ENCODE measurements around the gene VEGFA.
A peak's percentile ranks its signal among the peaks of the same experiment; 100 is the strongest.

Gene VEGFA

DNA sequence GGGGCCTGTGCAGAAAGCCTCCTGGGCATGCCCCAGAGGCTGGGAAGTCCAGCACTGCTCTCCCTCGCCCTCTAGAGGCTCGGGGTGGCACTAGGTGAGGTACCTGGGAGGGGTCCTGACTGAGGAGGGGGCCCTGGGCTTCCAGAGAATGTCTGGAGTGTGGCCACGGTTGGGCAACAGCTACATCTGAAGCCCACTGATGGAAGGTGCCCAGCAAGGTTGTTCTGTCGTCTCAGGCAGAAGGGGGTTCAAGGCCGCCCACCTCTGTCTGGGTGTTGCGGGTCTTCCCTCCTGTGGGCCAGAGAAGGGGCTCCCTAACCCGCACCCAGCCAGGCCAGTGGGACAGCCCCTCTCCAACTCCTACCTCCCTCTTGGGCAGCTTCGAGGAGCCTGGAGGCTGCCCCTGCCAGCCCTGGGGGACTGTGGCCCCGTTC is 11.4 kb upstream of the VEGFA start:
- no peak overlapping the region for H2AFZ ChIP-seq (ENCODE audit: insufficient read depth, low read length, poor library complexity)
- no peak overlapping the region for H2AK5ac ChIP-seq (ENCODE audit: low read length)
- H4K91ac ChIP-seq (ENCODE audit: low read depth, low read length) = no peak overlapping the region
- H3K4me2 ChIP-seq (ENCODE audit: low read length) = no peak overlapping the region
- no peak overlapping the region for H4K12ac ChIP-seq (ENCODE audit: low read depth, low read length)
- no peak overlapping the region for H2BK5ac ChIP-seq (ENCODE audit: low read depth, low read length, poor library complexity)
- WGBS (ENCODE audit: extremely low coverage, insufficient coverage, insufficient read length) = no CpG with 5 or more reads among the region's 9 CpGs
- no peak overlapping the region for H3K27ac ChIP-seq (ENCODE audit: low read depth, low read length)
- no peak overlapping the region for H3K4me3 ChIP-seq (ENCODE audit: low read depth, low read length)
- no peak overlapping the region for H2BK12ac ChIP-seq (ENCODE audit: low read length)
- no peak overlapping the region for H3K9ac ChIP-seq (ENCODE audit: low read length)
- peaks cover 2% of the 10 kb centered on the region for H3K9me3 ChIP-seq (ENCODE audit: insufficient read depth, low read depth, low read length)
- H3K79me2 ChIP-seq (ENCODE audit: control insufficient read depth, insufficient read depth, low read length, poor library complexity) = no peaks in the 10 kb centered on the region
- H2BK120ac ChIP-seq (ENCODE audit: insufficient read depth, low read length, poor library complexity) = no peak overlapping the region
- H3K36me3 ChIP-seq (ENCODE audit: control insufficient read depth in 1 of 2, insufficient read depth in 2 of 2, low read length in 2 of 2) = no peaks in the 10 kb centered on the region
- DNase-seq = peak in 1 of 2 donors; percentile 9
- H3K79me1 ChIP-seq (ENCODE audit: low read length) = no peaks in the 10 kb centered on the region
- no peak overlapping the region for H3K14ac ChIP-seq (ENCODE audit: low read length)
- H3K27me3 ChIP-seq (ENCODE audit: insufficient read depth, low read length) = no peaks in the 10 kb centered on the region
- no peak overlapping the region for H3K23ac ChIP-seq (ENCODE audit: low read length)
- H3K18ac ChIP-seq (ENCODE audit: low read length) = no peak overlapping the region
- H3K4me1 ChIP-seq (ENCODE audit: control insufficient read depth in 1 of 2, insufficient read depth in 2 of 2, low read length in 2 of 2) = peaks cover 3 to 7% of the 10 kb centered on the region in 2 experiments
- H3K4ac ChIP-seq (ENCODE audit: low read depth, low read length) = no peak overlapping the region
- H4K8ac ChIP-seq (ENCODE audit: low read depth, low read length) = no peak overlapping the region

DNA sequence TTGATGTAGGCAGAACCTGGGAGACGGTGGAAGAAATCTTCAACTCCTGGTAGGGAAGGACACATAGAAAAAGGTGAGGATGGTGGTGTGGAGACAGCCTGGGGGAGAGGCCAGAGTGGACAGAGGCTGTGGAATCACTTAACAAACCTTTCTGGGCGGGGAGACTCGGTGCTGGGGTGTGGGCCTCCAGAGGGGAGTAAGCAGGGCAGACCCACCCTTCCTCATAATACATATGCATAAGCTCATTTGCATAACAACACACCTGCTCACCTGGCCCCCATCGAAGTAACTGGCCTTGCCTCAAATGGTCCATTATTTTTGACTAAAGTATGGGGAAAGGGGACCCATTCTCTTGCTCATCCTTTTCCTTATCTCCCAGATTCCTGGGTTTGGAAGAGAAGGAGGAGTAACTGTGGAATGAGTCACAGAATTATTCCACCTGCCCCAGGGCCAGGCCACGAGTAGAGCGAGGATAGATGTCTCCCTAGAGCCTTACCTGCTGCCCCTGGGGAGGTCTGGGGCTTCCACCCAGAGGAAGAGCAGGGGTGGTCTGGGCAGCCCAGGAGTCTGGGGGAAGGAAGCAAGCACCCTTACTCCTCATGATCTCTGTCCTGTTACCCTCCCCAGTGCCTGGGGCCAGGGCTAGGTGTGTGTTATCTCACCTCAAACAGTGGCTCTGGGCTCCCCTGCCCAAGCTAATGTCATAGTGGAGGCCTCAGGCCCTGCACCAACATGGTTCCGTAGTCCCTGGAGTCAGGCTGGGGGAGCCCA is 10.7 kb upstream of the VEGFA start:
- H3K9ac ChIP-seq (ENCODE audit: low read length) = no peak overlapping the region

GRCh38 chr6:43759907-43760206 is 10.2 kb upstream of the VEGFA start:
- H4K8ac ChIP-seq (ENCODE audit: low read depth, low read length) = no peak overlapping the region
- no peak overlapping the region for H2BK5ac ChIP-seq (ENCODE audit: low read depth, low read length, poor library complexity)
- no peaks in the 10 kb centered on the region for H3K79me1 ChIP-seq (ENCODE audit: low read length)
- no peak overlapping the region for H4K12ac ChIP-seq (ENCODE audit: low read depth, low read length)
- no peak overlapping the region for H4K91ac ChIP-seq (ENCODE audit: low read depth, low read length)
- peaks cover 3 to 7% of the 10 kb centered on the region in 2 experiments for H3K4me1 ChIP-seq (ENCODE audit: control insufficient read depth in 1 of 2, insufficient read depth in 2 of 2, low read length in 2 of 2)
- no peak overlapping the region for H2BK120ac ChIP-seq (ENCODE audit: insufficient read depth, low read length, poor library complexity)
- H3K18ac ChIP-seq (ENCODE audit: low read length) = no peak overlapping the region
- no peak overlapping the region for H2AK5ac ChIP-seq (ENCODE audit: low read length)
- peak overlapping the region; percentile 46 for H3K4me3 ChIP-seq (ENCODE audit: low read depth, low read length)
- no peak for DNase-seq
- H3K9ac ChIP-seq (ENCODE audit: low read length) = no peak overlapping the region
- no peak overlapping the region for H2AFZ ChIP-seq (ENCODE audit: insufficient read depth, low read length, poor library complexity)
- no CpG with 5 or more reads among the region's 4 CpGs for WGBS (ENCODE audit: extremely low coverage, insufficient coverage, insufficient read length)
- no peaks in the 10 kb centered on the region for H3K36me3 ChIP-seq (ENCODE audit: control insufficient read depth in 1 of 2, insufficient read depth in 2 of 2, low read length in 2 of 2)
- no peaks in the 10 kb centered on the region for H3K27me3 ChIP-seq (ENCODE audit: insufficient read depth, low read length)
- H3K23ac ChIP-seq (ENCODE audit: low read length) = no peak overlapping the region
- no peak overlapping the region for H3K14ac ChIP-seq (ENCODE audit: low read length)
- no peaks in the 10 kb centered on the region for H3K79me2 ChIP-seq (ENCODE audit: control insufficient read depth, insufficient read depth, low read length, poor library complexity)
- no peak overlapping the region for H2BK12ac ChIP-seq (ENCODE audit: low read length)
- no peak overlapping the region for H3K4me2 ChIP-seq (ENCODE audit: low read length)
- H3K27ac ChIP-seq (ENCODE audit: low read depth, low read length) = no peak overlapping the region
- H3K4ac ChIP-seq (ENCODE audit: low read depth, low read length) = no peak overlapping the region
- no peaks in the 10 kb centered on the region for H3K9me3 ChIP-seq (ENCODE audit: insufficient read depth, low read depth, low read length)

More for the DNA sequence above, 10.7 kb upstream of the VEGFA start:
- H4K91ac ChIP-seq (ENCODE audit: low read depth, low read length) = no peak overlapping the region
- H3K14ac ChIP-seq (ENCODE audit: low read length) = no peak overlapping the region
- H2BK12ac ChIP-seq (ENCODE audit: low read length) = no peak overlapping the region
- no peak overlapping the region for H3K18ac ChIP-seq (ENCODE audit: low read length)
- no peak overlapping the region for H2BK120ac ChIP-seq (ENCODE audit: insufficient read depth, low read length, poor library complexity)
- no peak overlapping the region for H3K23ac ChIP-seq (ENCODE audit: low read length)
- H2AK5ac ChIP-seq (ENCODE audit: low read length) = no peak overlapping the region
- no CpG with 5 or more reads among the region's 7 CpGs for WGBS (ENCODE audit: extremely low coverage, insufficient coverage, insufficient read length)
- no peak overlapping the region for H3K4me3 ChIP-seq (ENCODE audit: low read depth, low read length)
- H4K12ac ChIP-seq (ENCODE audit: low read depth, low read length) = no peak overlapping the region
- no peaks in the 10 kb centered on the region for H3K79me2 ChIP-seq (ENCODE audit: control insufficient read depth, insufficient read depth, low read length, poor library complexity)
- no peak overlapping the region for H3K4me2 ChIP-seq (ENCODE audit: low read length)
- H3K36me3 ChIP-seq (ENCODE audit: control insufficient read depth in 1 of 2, insufficient read depth in 2 of 2, low read length in 2 of 2) = no peaks in the 10 kb centered on the region
- peak in 1 of 2 donors; percentile 17 for DNase-seq
- H2BK5ac ChIP-seq (ENCODE audit: low read depth, low read length, poor library complexity) = no peak overlapping the region
- H3K4me1 ChIP-seq (ENCODE audit: control insufficient read depth in 1 of 2, insufficient read depth in 2 of 2, low read length in 2 of 2) = peaks cover 3 to 7% of the 10 kb centered on the region in 2 experiments
- no peak overlapping the region for H3K4ac ChIP-seq (ENCODE audit: low read depth, low read length)
- no peaks in the 10 kb centered on the region for H3K79me1 ChIP-seq (ENCODE audit: low read length)
- H3K27ac ChIP-seq (ENCODE audit: low read depth, low read length) = no peak overlapping the region
- no peak overlapping the region for H2AFZ ChIP-seq (ENCODE audit: insufficient read depth, low read length, poor library complexity)
- no peaks in the 10 kb centered on the region for H3K27me3 ChIP-seq (ENCODE audit: insufficient read depth, low read length)
- H3K9me3 ChIP-seq (ENCODE audit: insufficient read depth, low read depth, low read length) = no peaks in the 10 kb centered on the region
- no peak overlapping the region for H4K8ac ChIP-seq (ENCODE audit: low read depth, low read length)

DNA sequence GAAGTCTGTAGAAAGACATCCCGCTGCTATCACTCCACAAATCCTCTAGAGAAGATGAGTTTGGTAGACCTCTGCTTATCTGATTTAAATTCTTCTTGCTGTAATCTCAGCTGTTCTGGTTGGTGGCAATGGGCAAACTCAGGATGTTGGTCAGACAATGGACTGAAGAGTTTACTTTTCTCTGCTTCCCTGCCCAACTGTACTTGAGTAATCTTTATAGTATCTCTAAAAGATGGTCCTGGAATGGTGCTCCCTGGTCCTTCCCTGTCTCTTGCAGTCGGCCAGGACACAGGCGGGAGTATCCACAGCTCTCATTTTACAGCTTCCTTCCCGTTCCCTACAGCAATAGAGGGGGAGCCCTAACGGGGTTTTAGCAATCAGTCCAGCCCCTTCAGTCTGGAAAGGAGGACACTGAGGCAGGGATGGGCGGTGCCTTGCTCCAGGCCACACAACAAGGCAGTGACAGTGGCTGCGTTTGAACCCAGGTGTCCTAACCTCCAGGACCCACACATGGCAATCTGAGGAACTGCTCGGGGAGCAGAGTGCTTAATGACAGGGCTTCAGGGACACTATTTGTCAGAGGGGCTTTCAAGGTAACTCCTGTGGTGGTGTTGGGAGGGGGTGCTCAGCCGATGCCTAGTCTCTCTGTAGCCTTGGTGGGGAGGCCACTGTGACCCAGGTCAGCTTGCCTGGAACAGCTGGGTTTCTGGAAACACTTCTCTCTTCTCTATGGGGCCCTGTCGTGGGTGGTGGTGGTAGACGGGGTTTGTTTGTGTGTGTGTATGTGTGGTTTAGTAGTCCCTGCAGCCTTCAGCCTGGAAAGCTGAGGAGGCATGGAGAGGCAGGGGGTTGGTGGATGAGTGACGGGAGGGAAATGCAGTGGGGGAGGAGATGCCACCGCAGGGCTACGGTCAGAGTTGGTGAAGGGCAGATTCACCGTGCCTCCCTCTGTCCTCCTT is 9.5 kb upstream of the VEGFA start:
- Histone ChIP-seq H3K14ac (ENCODE audit: low read length) (no peak overlapping the region), H2BK5ac (ENCODE audit: low read depth, low read length, poor library complexity) (no peak overlapping the region), H2BK120ac (ENCODE audit: insufficient read depth, low read length, poor library complexity) (no peak overlapping the region), H3K4me2 (ENCODE audit: low read length) (no peak overlapping the region), H3K9ac (ENCODE audit: low read length) (no peak overlapping the region), H4K8ac (ENCODE audit: low read depth, low read length) (no peak overlapping the region), H4K12ac (ENCODE audit: low read depth, low read length) (no peak overlapping the region), H2AFZ (ENCODE audit: insufficient read depth, low read length, poor library complexity) (no peak overlapping the region), H3K27ac (ENCODE audit: low read depth, low read length) (no peak overlapping the region), H3K4me1 (ENCODE audit: control insufficient read depth in 1 of 2, insufficient read depth in 2 of 2, low read length in 2 of 2) (peaks cover 3 to 7% of the 10 kb centered on the region in 2 experiments), H3K79me2 (ENCODE audit: control insufficient read depth, insufficient read depth, low read length, poor library complexity) (no peaks in the 10 kb centered on the region), H2BK12ac (ENCODE audit: low read length) (no peak overlapping the region), H3K9me3 (ENCODE audit: insufficient read depth, low read depth, low read length) (no peaks in the 10 kb centered on the region), H2AK5ac (ENCODE audit: low read length) (no peak overlapping the region), H3K36me3 (ENCODE audit: control insufficient read depth in 1 of 2, insufficient read depth in 2 of 2, low read length in 2 of 2) (no peaks in the 10 kb centered on the region), H3K23ac (ENCODE audit: low read length) (no peak overlapping the region), H4K91ac (ENCODE audit: low read depth, low read length) (no peak overlapping the region), H3K27me3 (ENCODE audit: insufficient read depth, low read length) (no peaks in the 10 kb centered on the region), H3K4ac (ENCODE audit: low read depth, low read length) (no peak overlapping the region), H3K4me3 (ENCODE audit: low read depth, low read length) (no peak overlapping the region), H3K79me1 (ENCODE audit: low read length) (no peaks in the 10 kb centered on the region), H3K18ac (ENCODE audit: low read length) (no peak overlapping the region)
- no peak for DNase-seq
- WGBS (ENCODE audit: extremely low coverage, insufficient coverage, insufficient read length) = no CpG with 5 or more reads among the region's 15 CpGs

Data from trophoblast cell (in vitro differentiated cells and primary cell).